HG03457 (cell line): Measurements from ENCODE around the gene PIK3R4.

ENCODE experiments used
- ATAC-seq: cut with Tn5 transposase; IDR thresholded peaks from one replicate; pipeline ENCODE4 v1.9.1; 2021; ENCODE audit warnings: moderate number of reproducible peaks; ENCODE audit not compliant: unreplicated experiment

Gene PIK3R4

GRCh38 chr3:130692455-130692854 is 54.2 kb downstream of the PIK3R4 start:
- ATAC-seq: no peak

GRCh38 chr3:130688697-130689470 is 57.7 kb downstream of the PIK3R4 start:
- ATAC-seq: no peak

GRCh38 chr3:130688015-130688688 is 58.5 kb downstream of the PIK3R4 start:
- ATAC-seq: no peak

GRCh38 chr3:130687327-130687726 is 59.3 kb downstream of the PIK3R4 start:
- ATAC-seq: no peak

GRCh38 chr3:130686833-130687232 is 59.8 kb downstream of the PIK3R4 start:
- no peak for ATAC-seq

GRCh38 chr3:130682131-130682530 is 64.5 kb downstream of the PIK3R4 start:
- no peak for ATAC-seq

GRCh38 chr3:130679218-130679617 is 67.4 kb downstream of the PIK3R4 start:
- ATAC-seq: no peak

- ATAC-seq: no peak
Measured at GRCh38 chr3:130677343-130677742, 69.3 kb downstream of the PIK3R4 start.

- no peak for ATAC-seq
Measured at GRCh38 chr3:130671545-130672312, 74.9 kb downstream of the PIK3R4 start.

- ATAC-seq: no peak
Measured at GRCh38 chr3:130669740-130670139, 76.9 kb downstream of the PIK3R4 start.

- ATAC-seq: no peak
Measured at GRCh38 chr3:130663092-130663491, 83.5 kb downstream of the PIK3R4 start.

- ATAC-seq: no peak
Measured at GRCh38 chr3:130662501-130662996, 84.1 kb downstream of the PIK3R4 start.

GRCh38 chr3:130661140-130661891 is 85.3 kb downstream of the PIK3R4 start:
- ATAC-seq: no peak

GRCh38 chr3:130659911-130660310 is 86.7 kb downstream of the PIK3R4 start:
- ATAC-seq: no peak

GRCh38 chr3:130658678-130659077 is 88.0 kb downstream of the PIK3R4 start:
- ATAC-seq: no peak

- no peak for ATAC-seq
Measured at GRCh38 chr3:130656627-130657026, 90.0 kb downstream of the PIK3R4 start.

GRCh38 chr3:130654921-130655320 is 91.7 kb downstream of the PIK3R4 start:
- ATAC-seq: no peak

GRCh38 chr3:130654091-130654490 is 92.5 kb downstream of the PIK3R4 start:
- ATAC-seq: no peak

GRCh38 chr3:130649061-130649654 is 97.5 kb downstream of the PIK3R4 start:
- no peak for ATAC-seq

GRCh38 chr3:130648293-130648692 is 98.3 kb downstream of the PIK3R4 start:
- no peak for ATAC-seq
